GM12878 (cell line): ENCODE data around the gene FGGY. TPM values are rescaled to one million over a fixed set of nuclear protein-coding genes. Genes with fewer than 3 reads are reported as not detected.

Source experiments
- ATAC-seq: fragments of 200-7000 bp; cut with Tn5 transposase; 3 replicates; pipeline ENCODE4 v1.9.1; 2020; ENCODE audit warnings: mild to moderate bottlenecking, moderate library complexity
- BruUV-seq: library from RNA; stranded (reverse); fragments of 400-500 nt; replicated peaks from 2 replicates; lab custom pipeline; 2021; lab: Mats Ljungman, UMichigan
- CTCF ChIA-PET: fragments of 300-600 bp; sonication (Branson Sonifier 250); formaldehyde crosslinking; extraction: SDS; loops from one replicate; lab custom pipeline; 2021; ENCODE audit warnings: inconsistent platforms; lab: Yijun Ruan, JAX
- POLR2A ChIA-PET: fragments of 350-600 bp; formaldehyde crosslinking; extraction: SDS; loops from one replicate; lab custom pipeline; 2021; ENCODE audit warnings: inconsistent platforms; lab: Charles Lee
- RAD21 ChIA-PET: fragments of 300-600 bp; sonication (Branson Sonifier 250); formaldehyde crosslinking; loops from one replicate; lab custom pipeline; 2023; ENCODE audit warnings: antibody characterized with exemption; ENCODE audit not compliant: unreplicated experiment; lab: Charles Lee
- SMC1A ChIA-PET: fragments of 300-600 bp; sonication (Branson Sonifier 250); formaldehyde crosslinking; loops from one replicate; lab custom pipeline; 2023; ENCODE audit not compliant: unreplicated experiment, uncharacterized antibody; lab: Charles Lee
- DNase-seq: peaks from one replicate; pipeline ENCODE4 v3.0.0-alpha.2; 2011; ENCODE audit warnings: low read depth, low spot score
- FAIRE-seq: peaks from 3 replicates; lab custom pipeline; 2011; peaks lifted over from hg19 to GRCh38; lab: Jason Lieb, UNC
- H2AFZ ChIP-seq: 2 replicates; pipeline ENCODE4 v1.6.0; 2011; ENCODE audit warnings: low read depth, low read length, control low read depth; ENCODE audit not compliant: control insufficient read depth
- H3K27ac ChIP-seq: 2 replicates; pipeline ENCODE4 v1.5.1; 2011; ENCODE audit warnings: control low read depth; ENCODE audit not compliant: control insufficient read depth, insufficient read depth
- H3K27me3 ChIP-seq, 2 experiments: replicated peaks in 1 of 2; 2 replicates each; pipeline versions ENCODE4 v1.6.0 to v1.6.1; 2011; ENCODE audit warnings: low read length in 1 of 2; ENCODE audit not compliant: control insufficient read depth in 2 of 2, insufficient read depth in 2 of 2
- H3K36me3 ChIP-seq, 2 experiments: 2 replicates each; pipeline ENCODE4 v1.5.1; 2011; ENCODE audit warnings: low read length in 1 of 2; ENCODE audit not compliant: control insufficient read depth in 2 of 2, insufficient read depth in 2 of 2
- H3K4me1 ChIP-seq: 2 replicates; pipeline ENCODE4 v1.6.1; 2011; ENCODE audit warnings: mild to moderate bottlenecking, low read length, moderate library complexity, mixed read lengths; ENCODE audit not compliant: control insufficient read depth, insufficient read depth
- H3K4me2 ChIP-seq: 2 replicates; pipeline ENCODE4 v1.6.0; 2011; ENCODE audit warnings: control low read depth; ENCODE audit not compliant: control insufficient read depth, insufficient read depth
- H3K4me3 ChIP-seq: fragments of 200-600 bp; sonication (generic); 2 replicates; pipeline ENCODE4 v1.5.1; 2016
- H3K79me2 ChIP-seq: 2 replicates; pipeline ENCODE4 v1.6.0; 2011; ENCODE audit warnings: low read length; ENCODE audit not compliant: control insufficient read depth, insufficient read depth
- H3K9ac ChIP-seq: 2 replicates; pipeline ENCODE4 v1.8.0; 2011; ENCODE audit warnings: low read length, control low read depth, mixed read lengths; ENCODE audit not compliant: control insufficient read depth, insufficient read depth
- H3K9me3 ChIP-seq: replicated peaks from 3 replicates; pipeline ENCODE4 v1.5.1; 2011; ENCODE audit warnings: mild to moderate bottlenecking, low read length; ENCODE audit not compliant: control insufficient read depth, insufficient read depth
- H4K20me1 ChIP-seq: 2 replicates; pipeline ENCODE4 v1.6.0; 2011; ENCODE audit not compliant: control insufficient read depth, insufficient read depth
- BCL3 ChIP-seq: IDR thresholded peaks from 2 replicates; pipeline ENCODE4 v1.6.1; 2011; ENCODE audit warnings: borderline replicate concordance, low read depth, mild to moderate bottlenecking, moderate library complexity, low read length; ENCODE audit not compliant: insufficient read depth, poor library complexity, severe bottlenecking
- CTCF ChIP-seq, 3 experiments: IDR thresholded peaks in 2 of 3; conservative IDR thresholded peaks in 1 of 3; 2 replicates each; pipeline ENCODE4 v1.5.1; 2011; ENCODE audit warnings: low read depth in 3 of 3, low read length in 3 of 3, mild to moderate bottlenecking in 3 of 3, control low read depth in 2 of 3, moderate library complexity in 2 of 3, inconsistent platforms in 1 of 3, mixed read lengths in 1 of 3; ENCODE audit not compliant: control insufficient read depth in 2 of 3, insufficient read depth in 1 of 3; ENCODE audit errors: extremely low read depth in 1 of 3
- ETV6 ChIP-seq, 2 experiments: fragments of 450-650 bp in 1 of 2; IDR thresholded peaks in 1 of 2; conservative IDR thresholded peaks in 1 of 2; 2 replicates each; pipeline ENCODE4 v1.6.1; 2014; ENCODE audit warnings: antibody characterized with exemption in 1 of 2, borderline replicate concordance in 1 of 2, low read depth in 1 of 2, mild to moderate bottlenecking in 1 of 2, moderate library complexity in 1 of 2
- JUND ChIP-seq: IDR thresholded peaks from 2 replicates; pipeline ENCODE4 v1.6.1; 2012; ENCODE audit warnings: low read depth, mild to moderate bottlenecking, low read length, improper control_type of control experiment, moderate library complexity
- NRF1 ChIP-seq: conservative IDR thresholded peaks from 2 replicates; pipeline ENCODE4 v1.6.1; 2011; ENCODE audit warnings: mild to moderate bottlenecking, low read depth, low read length, improper control_type of control experiment
- RB1 ChIP-seq: fragments of 450-650 bp; formaldehyde crosslinking; IDR thresholded peaks from 2 replicates; pipeline ENCODE4 v1.6.1; 2017; ENCODE audit warnings: mild to moderate bottlenecking, borderline replicate concordance
- WRNIP1 ChIP-seq: IDR thresholded peaks from 2 replicates; pipeline ENCODE4 v1.6.1; 2011; ENCODE audit warnings: low read depth, low read length, improper control_type of control experiment, borderline replicate concordance
- ZNF24 ChIP-seq: fragments of 450-650 bp; IDR thresholded peaks from 2 replicates; pipeline ENCODE4 v1.6.1; 2017; ENCODE audit warnings: antibody characterized with exemption, mild to moderate bottlenecking
- ZSCAN29 ChIP-seq: fragments of 450-650 bp; IDR thresholded peaks from 2 replicates; pipeline ENCODE4 v1.6.1; 2017; ENCODE audit warnings: mild to moderate bottlenecking, moderate library complexity
- WGBS: methylation state at CpG from one replicate; pipeline ENCODE4 v1.1.6; 2016; ENCODE audit warnings: low lambda C conversion rate; ENCODE audit not compliant: insufficient replicate concordance, insufficient coverage; ENCODE audit errors: missing lambda C conversion rate; 5-methylcytosine and 5-hydroxymethylcytosine counted together
- in situ Hi-C: fragments of 300-500 bp; cut with MboI; formaldehyde crosslinking; loops from 9 replicates; pipeline ENCODE4 v1.14.3; 2018; ENCODE audit warnings: mixed read lengths
- intact Hi-C: fragments of 100-400 bp; cut with micrococcal nuclease; formaldehyde crosslinking; loops from one replicate; pipeline ENCODE4 v1.14.2; 2022; ENCODE audit not compliant: unreplicated experiment
- polyA plus RNA-seq, 11 experiments: library from polyadenylated mRNA; depleted of rRNA in 4 of 11; unstranded in 6 of 11; stranded (reverse) in 5 of 11; fragments of >200 nt; fragmentation: Nextera tagmentation in 4 of 11; fragmentation: Illumina TruSeq in 1 of 11; extraction: Ambion mirVana in 4 of 11; extraction: Trizol in 1 of 11; gene quantifications; 1 replicate in 1 of 11; 2 replicates in 10 of 11; pipeline versions ENCODE4 v1.2.1 to v1.2.3, GENCODE V29; 2011 to 2016; ENCODE audit warnings: inconsistent platforms in 2 of 11, missing spikeins in 2 of 11, low read depth in 1 of 11
- total RNA-seq, 4 experiments: library from RNA; depleted of rRNA in 3 of 4; stranded (reverse); fragments of >200 nt in 3 of 4; fragmentation: Illumina TruSeq in 1 of 4; extraction: Trizol in 1 of 4; gene quantifications; 2 replicates each; pipeline versions ENCODE4 v1.2.1 to v1.2.3, GENCODE V29; 2013 to 2021
- TF ChIP-seq, protein P1 (sequence below): fragments of 450-650 bp; IDR thresholded peaks from 2 replicates; pipeline ENCODE4 v1.6.1; 2016; ENCODE audit warnings: mild to moderate bottlenecking
- TF ChIP-seq, protein P2 (sequence below): fragments of 450-650 bp; IDR thresholded peaks from 2 replicates; pipeline ENCODE4 v1.6.1; 2017; ENCODE audit warnings: borderline replicate concordance

Gene FGGY
- total and polyA plus RNA-seq, 10 of the 15 experiments (the other 5 are each of a cell fraction or from before 2014, with no cell fraction given), result 6.2 to 11.9 (median 7.5) TPM

GRCh38 chr1:59769736-59770095 lies 472.8 kb downstream of the FGGY start:
- Histone ChIP-seq H3K27ac (no peak overlapping the region), H3K36me3 (no peaks in the 10 kb centered on the region), H3K4me2 (no peak overlapping the region), H4K20me1 (no peaks in the 10 kb centered on the region), H3K9ac (no peak overlapping the region), H3K4me1 (no peaks in the 10 kb centered on the region), H2AFZ (no peak overlapping the region), H3K9me3 (no peaks in the 10 kb centered on the region), H3K4me3 (no peak overlapping the region), H3K79me2 (no peaks in the 10 kb centered on the region), H3K27me3 (no peaks in the 10 kb centered on the region)
- ATAC-seq (no peak), FAIRE-seq (no peak), DNase-seq (no peak)
- TF ChIP-seq RB1, result no peak
- TF ChIP-seq, protein P1, sequence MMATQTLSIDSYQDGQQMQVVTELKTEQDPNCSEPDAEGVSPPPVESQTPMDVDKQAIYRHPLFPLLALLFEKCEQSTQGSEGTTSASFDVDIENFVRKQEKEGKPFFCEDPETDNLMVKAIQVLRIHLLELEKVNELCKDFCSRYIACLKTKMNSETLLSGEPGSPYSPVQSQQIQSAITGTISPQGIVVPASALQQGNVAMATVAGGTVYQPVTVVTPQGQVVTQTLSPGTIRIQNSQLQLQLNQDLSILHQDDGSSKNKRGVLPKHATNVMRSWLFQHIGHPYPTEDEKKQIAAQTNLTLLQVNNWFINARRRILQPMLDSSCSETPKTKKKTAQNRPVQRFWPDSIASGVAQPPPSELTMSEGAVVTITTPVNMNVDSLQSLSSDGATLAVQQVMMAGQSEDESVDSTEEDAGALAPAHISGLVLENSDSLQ, result peak; percentile 71
- no peak for TF ChIP-seq BCL3
- 86% methylated on average over 4 of the region's 4 CpGs for WGBS
- in situ Hi-C loops (no loop called here), intact Hi-C loops (no loop called here)
- SMC1A ChIA-PET, result interaction anchor here (1.2 kb wide), 1 partner anchor 11 kb away, joined by 3 read pairs; no protein-coding TSS in a partner anchor
- POLR2A ChIA-PET, result no interaction called here
- CTCF ChIA-PET, result interaction anchor here (1.8 kb wide), 1 partner anchor 9 kb away, joined by 6 read pairs; no protein-coding TSS in a partner anchor
- RAD21 ChIA-PET, result no interaction called here
- no TSS peak for BruUV-seq

DNA sequence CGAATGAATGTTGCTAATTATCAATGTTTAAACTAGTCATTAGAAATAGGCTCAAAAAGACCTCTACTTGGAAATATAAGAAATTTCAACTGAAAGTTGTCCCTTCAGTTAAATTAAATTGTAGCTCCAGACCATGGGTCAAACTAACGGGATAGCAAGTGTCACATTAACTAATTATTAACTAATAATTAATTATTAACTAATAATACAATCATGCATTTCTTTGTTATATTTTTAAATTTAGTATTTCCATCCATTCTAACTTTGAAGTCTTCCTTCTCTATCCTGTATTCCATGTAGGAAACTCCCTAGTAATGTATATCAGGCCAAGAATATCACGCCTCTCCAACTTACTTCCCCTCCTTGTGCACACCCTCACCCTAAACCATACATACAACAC lies 474.5 kb downstream of the FGGY start:
- Histone ChIP-seq H3K79me2 (no peaks in the 10 kb centered on the region), H3K9me3 (no peaks in the 10 kb centered on the region), H3K4me1 (no peaks in the 10 kb centered on the region), H3K4me2 (no peak overlapping the region), H4K20me1 (no peaks in the 10 kb centered on the region), H3K4me3 (no peak overlapping the region), H3K36me3 (no peaks in the 10 kb centered on the region), H3K9ac (no peak overlapping the region), H3K27ac (no peak overlapping the region), H2AFZ (no peak overlapping the region), H3K27me3 (no peaks in the 10 kb centered on the region)
- CTCF ChIA-PET, result interaction anchor here (1.1 to 1.2 kb wide), 2 partner anchors 12 to 176 kb away, joined by 4 to 5 read pairs; no protein-coding TSS in a partner anchor
- no peak for ATAC-seq
- intact Hi-C loops, result no loop called here
- no peak for DNase-seq
- 86% methylated on average over 3 of the region's 3 CpGs for WGBS
- SMC1A ChIA-PET, result interaction anchor here (0.9 to 1.6 kb wide), 4 partner anchors 29 to 1066 kb away, joined by 3 read pairs; no protein-coding TSS in a partner anchor
- no TSS peak for BruUV-seq
- in situ Hi-C loops, result no loop called here
- RAD21 ChIA-PET, result no interaction called here
- FAIRE-seq, result no peak
- POLR2A ChIA-PET, result no interaction called here
- no peak for TF ChIP-seq ETV6 (conservative IDR thresholded peaks at IDR 0.05 in 1 of 2, IDR thresholded peaks at IDR 0.05 in 1 of 2; ENCODE audit: borderline replicate concordance in 1 of 2, low read depth in 1 of 2)
- TF ChIP-seq ZNF24, result no peak
- no peak for TF ChIP-seq WRNIP1
- TF ChIP-seq, protein P2, sequence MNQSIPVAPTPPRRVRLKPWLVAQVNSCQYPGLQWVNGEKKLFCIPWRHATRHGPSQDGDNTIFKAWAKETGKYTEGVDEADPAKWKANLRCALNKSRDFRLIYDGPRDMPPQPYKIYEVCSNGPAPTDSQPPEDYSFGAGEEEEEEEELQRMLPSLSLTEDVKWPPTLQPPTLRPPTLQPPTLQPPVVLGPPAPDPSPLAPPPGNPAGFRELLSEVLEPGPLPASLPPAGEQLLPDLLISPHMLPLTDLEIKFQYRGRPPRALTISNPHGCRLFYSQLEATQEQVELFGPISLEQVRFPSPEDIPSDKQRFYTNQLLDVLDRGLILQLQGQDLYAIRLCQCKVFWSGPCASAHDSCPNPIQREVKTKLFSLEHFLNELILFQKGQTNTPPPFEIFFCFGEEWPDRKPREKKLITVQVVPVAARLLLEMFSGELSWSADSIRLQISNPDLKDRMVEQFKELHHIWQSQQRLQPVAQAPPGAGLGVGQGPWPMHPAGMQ, result no peak
- no peak for TF ChIP-seq CTCF (IDR thresholded peaks at IDR 0.05 in 2 of 3, conservative IDR thresholded peaks at IDR 0.05 in 1 of 3; ENCODE audit: control insufficient read depth in 2 of 3, extremely low read depth in 1 of 3, insufficient read depth in 1 of 3, low read depth in 3 of 3, low read length in 3 of 3)
- no peak for TF ChIP-seq JUND
- TF ChIP-seq NRF1, result no peak
- TF ChIP-seq ZSCAN29, result no peak
